Measurements from ENCODE around the gene C10orf90. TPM values are rescaled to one million over a fixed set of nuclear protein-coding genes. Genes with fewer than 3 reads are reported as not detected.

Gene C10orf90
- total and polyA plus RNA-seq, 4 donors = 1.7 to 3.4 (median 3.2) TPM

DNA sequence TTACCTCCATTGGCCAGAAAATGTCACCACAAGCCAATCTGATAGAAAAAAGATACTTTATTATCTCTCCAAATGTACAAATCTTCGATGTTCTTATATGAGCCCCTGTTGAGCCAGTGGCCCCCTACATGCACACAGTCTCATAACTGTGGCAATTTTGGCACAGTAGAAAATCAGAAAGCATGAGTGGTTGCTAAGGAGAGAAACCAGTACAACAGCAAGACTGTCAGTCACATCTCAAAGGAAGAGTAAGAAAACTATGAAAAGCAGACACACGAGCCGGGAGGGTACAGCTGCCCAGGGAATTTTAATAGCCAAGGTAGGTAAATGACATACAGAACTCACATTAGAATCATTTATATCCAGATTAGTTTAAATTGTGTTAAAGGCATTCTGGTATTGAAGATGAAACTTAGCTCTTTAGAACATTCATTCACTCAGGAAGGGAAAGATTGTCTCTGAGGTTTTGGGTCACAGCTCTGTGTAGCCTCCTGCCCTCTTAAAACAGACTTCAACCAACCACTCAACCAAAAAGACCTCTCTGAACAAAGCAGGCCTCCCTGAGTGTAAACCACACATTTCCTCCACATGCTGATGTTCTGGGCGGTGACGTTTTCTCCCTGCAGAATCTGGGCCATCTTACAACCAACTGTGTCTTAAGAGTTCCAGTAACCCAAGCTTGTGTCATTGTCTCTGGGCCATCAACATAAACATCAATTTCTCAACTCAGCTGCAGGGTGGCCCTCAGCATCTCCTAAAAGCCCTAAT is 201.4 kb downstream of the C10orf90 start:
- Histone ChIP-seq H3K27ac (ENCODE audit: low read depth, low read length) (no peak overlapping the region), H3K4me1 (ENCODE audit: control insufficient read depth, insufficient read depth, low read length) (no peaks in the 10 kb centered on the region), H3K4me3 (ENCODE audit: low read depth, low read length) (no peak overlapping the region), H3K36me3 (ENCODE audit: control insufficient read depth, insufficient read depth, low read length) (no peaks in the 10 kb centered on the region), H3K9me3 (ENCODE audit: control insufficient read depth, insufficient read depth, low read length) (no peaks in the 10 kb centered on the region), H3K27me3 (ENCODE audit: control insufficient read depth, insufficient read depth, low read length) (no peaks in the 10 kb centered on the region)
- DNase-seq (ENCODE audit: low read depth in 4 of 6, low spot score in 6 of 6) = no peak
- 63% methylated on average over 2 of the region's 5 CpGs for WGBS (ENCODE audit: insufficient coverage)

DNA sequence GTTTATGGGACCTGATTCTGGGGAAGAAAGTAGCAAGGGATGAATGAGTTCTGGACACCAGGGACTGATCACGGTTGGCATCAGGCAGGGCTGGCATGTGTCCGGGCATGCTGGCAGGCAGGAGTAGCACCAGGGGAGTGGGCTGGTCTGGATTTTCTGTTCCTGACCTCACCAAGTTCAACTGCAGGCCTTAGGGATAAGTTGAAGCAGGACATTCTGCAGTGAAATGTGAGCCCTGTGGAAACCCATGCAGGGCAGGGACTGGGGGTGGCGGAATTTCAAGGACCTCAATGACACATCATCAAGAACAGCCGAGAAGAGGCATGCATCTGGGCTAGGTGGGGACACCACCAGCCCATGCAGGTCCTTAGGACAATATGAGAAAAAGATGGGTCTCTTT is 202.0 kb downstream of the C10orf90 start:
- Histone ChIP-seq H3K27ac (ENCODE audit: low read depth, low read length) (no peak overlapping the region), H3K36me3 (ENCODE audit: control insufficient read depth, insufficient read depth, low read length) (no peaks in the 10 kb centered on the region), H3K4me3 (ENCODE audit: low read depth, low read length) (no peak overlapping the region), H3K4me1 (ENCODE audit: control insufficient read depth, insufficient read depth, low read length) (no peaks in the 10 kb centered on the region), H3K9me3 (ENCODE audit: control insufficient read depth, insufficient read depth, low read length) (no peaks in the 10 kb centered on the region), H3K27me3 (ENCODE audit: control insufficient read depth, insufficient read depth, low read length) (no peaks in the 10 kb centered on the region)
- no peak for DNase-seq (ENCODE audit: low read depth in 4 of 6, low spot score in 6 of 6)
- 91% methylated on average over 3 of the region's 4 CpGs for WGBS (ENCODE audit: insufficient coverage)

DNA sequence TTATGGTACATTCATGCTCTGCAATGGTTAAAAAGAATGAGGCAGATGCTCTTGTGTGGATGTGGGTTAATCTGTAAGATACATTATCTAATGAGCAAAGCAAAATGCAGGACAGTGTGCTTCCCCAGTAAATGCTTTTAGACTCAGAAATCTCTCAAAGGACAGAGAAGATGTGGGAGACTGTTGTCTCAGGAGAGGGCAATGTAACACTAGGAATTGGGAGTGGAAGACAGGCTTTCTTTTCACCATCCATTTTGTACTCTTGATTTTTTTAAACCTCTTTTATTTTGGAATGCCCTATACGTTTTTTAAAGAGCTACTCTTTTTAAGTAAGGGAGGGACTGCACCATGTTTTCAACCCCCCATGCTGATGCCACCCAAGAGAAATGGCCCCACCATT is 204.7 kb downstream of the C10orf90 start:
- DNase-seq (ENCODE audit: low read depth in 4 of 6, low spot score in 6 of 6) = peak in 2 of 6 donors; percentile 49 to 72
- Histone ChIP-seq H3K27ac (ENCODE audit: low read depth, low read length) (no peak overlapping the region), H3K36me3 (ENCODE audit: control insufficient read depth, insufficient read depth, low read length) (no peaks in the 10 kb centered on the region), H3K27me3 (ENCODE audit: control insufficient read depth, insufficient read depth, low read length) (no peaks in the 10 kb centered on the region), H3K9me3 (ENCODE audit: control insufficient read depth, insufficient read depth, low read length) (no peaks in the 10 kb centered on the region), H3K4me1 (ENCODE audit: control insufficient read depth, insufficient read depth, low read length) (no peaks in the 10 kb centered on the region), H3K4me3 (ENCODE audit: low read depth, low read length) (no peak overlapping the region)
- WGBS (ENCODE audit: insufficient coverage) = no CpG with 5 or more reads among the region's 1 CpG

DNA sequence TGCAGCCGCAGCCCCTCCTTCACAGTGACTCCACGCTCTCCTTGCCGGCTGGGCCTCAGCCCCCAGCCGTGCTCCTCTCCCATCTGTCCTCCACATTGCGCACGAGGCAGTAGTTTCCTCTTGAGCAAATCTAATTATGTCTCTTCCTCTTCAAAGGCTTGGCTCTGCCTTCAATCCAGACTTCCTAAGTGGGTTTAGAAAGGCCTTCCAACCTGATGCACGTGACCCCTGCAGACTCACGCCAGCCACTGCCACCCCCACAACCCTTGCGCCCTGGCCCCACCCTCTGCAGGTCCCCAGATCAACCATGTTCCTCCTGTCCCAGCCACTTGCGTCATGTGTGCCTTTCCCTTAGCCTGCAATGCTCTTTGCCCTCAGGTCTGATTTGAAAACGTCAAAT is 207.2 kb downstream of the C10orf90 start:
- no peak for DNase-seq (ENCODE audit: low read depth in 4 of 6, low spot score in 6 of 6)
- no peak overlapping the region for H3K27ac ChIP-seq (ENCODE audit: low read depth, low read length)
- no peaks in the 10 kb centered on the region for H3K27me3 ChIP-seq (ENCODE audit: control insufficient read depth, insufficient read depth, low read length)
- WGBS (ENCODE audit: insufficient coverage) = 78% methylated on average over 11 of the region's 11 CpGs
- no peak overlapping the region for H3K4me3 ChIP-seq (ENCODE audit: low read depth, low read length)
- H3K4me1 ChIP-seq (ENCODE audit: control insufficient read depth, insufficient read depth, low read length) = no peaks in the 10 kb centered on the region
- no peaks in the 10 kb centered on the region for H3K36me3 ChIP-seq (ENCODE audit: control insufficient read depth, insufficient read depth, low read length)
- H3K9me3 ChIP-seq (ENCODE audit: control insufficient read depth, insufficient read depth, low read length) = no peaks in the 10 kb centered on the region

DNA sequence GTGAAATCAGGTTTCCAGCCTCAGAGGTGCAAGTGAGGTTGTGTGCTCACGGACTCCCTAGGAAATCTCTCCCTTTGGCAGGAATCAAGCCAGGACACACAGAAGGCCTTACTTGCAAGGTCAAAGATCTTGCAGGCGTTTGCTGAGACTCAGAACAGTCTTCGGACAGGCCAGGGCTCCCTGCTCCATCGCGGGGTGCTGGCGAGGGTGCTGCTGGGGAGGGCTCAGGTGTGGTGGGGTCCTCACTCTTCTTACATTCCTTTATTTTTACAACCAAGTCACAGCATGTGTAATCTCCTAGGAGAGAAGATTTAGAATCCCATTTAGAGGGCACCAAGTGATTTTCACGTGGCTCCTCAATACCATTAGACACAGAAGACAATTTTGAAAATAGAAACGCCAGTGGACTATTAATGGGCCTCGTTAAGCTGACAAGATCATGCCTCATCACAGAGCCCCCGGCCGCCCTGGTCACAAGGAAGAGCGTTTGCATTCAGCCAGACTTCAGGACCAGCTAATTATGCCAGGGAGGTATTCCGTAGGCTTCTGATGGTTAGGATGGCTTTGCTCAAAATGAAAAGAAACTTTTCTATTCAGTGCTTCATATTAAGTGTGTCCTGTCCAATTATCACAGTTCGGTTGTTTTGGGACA is 209.1 kb downstream of the C10orf90 start:
- no peaks in the 10 kb centered on the region for H3K4me1 ChIP-seq (ENCODE audit: control insufficient read depth, insufficient read depth, low read length)
- H3K4me3 ChIP-seq (ENCODE audit: low read depth, low read length) = no peak overlapping the region
- peak in 1 of 6 donors; percentile 65 for DNase-seq (ENCODE audit: low read depth in 4 of 6, low spot score in 6 of 6)
- H3K36me3 ChIP-seq (ENCODE audit: control insufficient read depth, insufficient read depth, low read length) = no peaks in the 10 kb centered on the region
- H3K9me3 ChIP-seq (ENCODE audit: control insufficient read depth, insufficient read depth, low read length) = no peaks in the 10 kb centered on the region
- no peaks in the 10 kb centered on the region for H3K27me3 ChIP-seq (ENCODE audit: control insufficient read depth, insufficient read depth, low read length)
- WGBS (ENCODE audit: insufficient coverage) = 69% methylated on average over 5 of the region's 14 CpGs
- H3K27ac ChIP-seq (ENCODE audit: low read depth, low read length) = no peak overlapping the region

DNA sequence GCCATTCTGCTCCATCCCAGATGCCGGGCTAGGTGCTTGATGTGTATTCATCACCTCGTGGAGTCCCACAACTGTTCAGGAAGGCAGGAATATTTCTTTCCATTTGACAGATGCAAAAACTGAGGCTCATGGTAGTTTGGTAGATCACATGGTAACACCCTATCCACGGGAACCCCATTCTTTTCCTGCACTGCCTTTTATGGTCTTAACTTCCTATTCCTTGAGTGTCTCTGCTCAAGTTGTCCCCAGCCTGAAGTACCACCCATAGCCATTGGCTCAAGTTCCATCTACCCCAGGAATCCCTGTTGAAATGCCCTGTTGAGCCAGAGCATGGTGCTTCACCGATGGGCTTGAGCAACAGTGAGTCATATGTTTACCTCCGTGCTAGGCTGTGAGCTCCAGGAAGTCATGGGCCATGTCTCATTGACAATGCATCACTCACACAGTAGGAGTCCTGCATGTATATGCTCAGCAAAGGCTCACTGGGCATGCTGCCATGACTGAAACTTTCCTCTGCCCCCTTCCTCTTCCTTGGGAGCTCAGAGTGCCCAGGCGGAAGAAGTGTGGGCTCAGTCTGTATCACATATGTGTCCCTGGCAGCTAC is 210.5 kb downstream of the C10orf90 start:
- H3K27ac ChIP-seq (ENCODE audit: low read depth, low read length) = no peak overlapping the region
- no peaks in the 10 kb centered on the region for H3K9me3 ChIP-seq (ENCODE audit: control insufficient read depth, insufficient read depth, low read length)
- 91% methylated on average over 6 of the region's 6 CpGs for WGBS (ENCODE audit: insufficient coverage)
- no peaks in the 10 kb centered on the region for H3K4me1 ChIP-seq (ENCODE audit: control insufficient read depth, insufficient read depth, low read length)
- H3K4me3 ChIP-seq (ENCODE audit: low read depth, low read length) = no peak overlapping the region
- no peaks in the 10 kb centered on the region for H3K36me3 ChIP-seq (ENCODE audit: control insufficient read depth, insufficient read depth, low read length)
- DNase-seq (ENCODE audit: low read depth in 4 of 6, low spot score in 6 of 6) = no peak
- no peaks in the 10 kb centered on the region for H3K27me3 ChIP-seq (ENCODE audit: control insufficient read depth, insufficient read depth, low read length)

DNA sequence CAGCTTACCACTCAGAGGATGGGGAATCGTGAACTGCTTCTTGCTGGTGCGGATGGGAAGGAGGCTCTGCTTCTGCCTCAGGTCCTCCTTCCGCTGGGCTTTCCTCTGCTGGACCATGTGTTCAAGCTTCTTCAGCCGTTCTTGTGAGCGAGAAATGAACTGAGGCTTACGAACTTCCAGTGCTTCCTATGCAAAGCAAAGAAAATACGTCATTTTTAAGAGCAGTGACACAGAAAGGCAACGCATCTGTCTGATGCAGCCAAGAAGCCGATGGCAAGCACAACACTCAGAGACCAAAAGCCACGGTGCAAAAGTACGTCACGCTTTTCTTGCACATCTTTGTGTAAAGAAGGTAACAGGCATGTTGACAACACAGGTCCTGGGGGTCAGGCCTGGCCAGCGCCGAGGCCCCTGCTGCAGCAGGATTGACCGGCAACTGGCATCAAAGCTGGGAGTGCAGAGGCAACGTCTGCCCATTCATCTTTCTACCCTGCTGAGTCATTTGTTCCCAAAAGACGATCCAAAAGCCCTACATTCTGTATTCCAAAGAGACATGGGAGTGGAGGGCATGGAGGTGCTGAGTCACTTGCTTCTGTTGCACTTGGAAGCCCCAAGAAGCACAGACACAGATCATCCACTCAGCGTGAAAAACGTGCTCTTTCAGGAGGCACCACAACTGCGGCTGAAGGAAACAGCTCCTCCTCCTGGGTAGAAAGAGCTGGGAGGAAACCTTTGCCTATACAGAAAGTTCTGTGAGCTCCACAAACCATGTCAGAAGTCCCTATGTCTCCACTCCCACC is 211.3 kb downstream of the C10orf90 start:
- Histone ChIP-seq H3K27ac (ENCODE audit: low read depth, low read length) (no peak overlapping the region), H3K36me3 (ENCODE audit: control insufficient read depth, insufficient read depth, low read length) (no peaks in the 10 kb centered on the region), H3K4me1 (ENCODE audit: control insufficient read depth, insufficient read depth, low read length) (no peaks in the 10 kb centered on the region), H3K27me3 (ENCODE audit: control insufficient read depth, insufficient read depth, low read length) (no peaks in the 10 kb centered on the region), H3K9me3 (ENCODE audit: control insufficient read depth, insufficient read depth, low read length) (no peaks in the 10 kb centered on the region), H3K4me3 (ENCODE audit: low read depth, low read length) (no peak overlapping the region)
- 71% methylated on average over 13 of the region's 20 CpGs for WGBS (ENCODE audit: insufficient coverage)
- peak in 1 of 6 donors; percentile 34 for DNase-seq (ENCODE audit: low read depth in 4 of 6, low spot score in 6 of 6)

DNA sequence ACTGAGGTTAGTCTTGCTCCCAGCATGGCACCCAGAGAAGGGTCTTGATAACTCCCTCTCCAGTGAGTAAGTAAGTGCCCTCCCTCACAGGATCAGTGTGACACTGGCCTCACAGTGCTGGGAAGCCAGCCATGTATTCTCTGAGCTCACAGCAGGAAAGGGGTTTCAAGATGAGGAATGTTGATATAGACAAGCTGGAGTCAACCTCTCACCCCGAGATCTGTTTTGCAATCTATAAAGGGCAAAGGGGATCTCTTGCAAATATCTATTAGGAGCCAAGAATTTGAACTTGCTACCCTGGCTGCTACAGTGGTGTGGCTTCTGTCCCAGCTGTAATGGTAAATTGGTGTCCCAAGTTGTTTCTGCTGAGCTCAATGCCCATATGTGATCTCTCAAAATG is 212.0 kb downstream of the C10orf90 start:
- H3K36me3 ChIP-seq (ENCODE audit: control insufficient read depth, insufficient read depth, low read length) = no peaks in the 10 kb centered on the region
- H3K9me3 ChIP-seq (ENCODE audit: control insufficient read depth, insufficient read depth, low read length) = no peaks in the 10 kb centered on the region
- peak in 1 of 6 donors; percentile 56 for DNase-seq (ENCODE audit: low read depth in 4 of 6, low spot score in 6 of 6)
- no peak overlapping the region for H3K27ac ChIP-seq (ENCODE audit: low read depth, low read length)
- 82% methylated on average over 1 of the region's 1 CpG for WGBS (ENCODE audit: insufficient coverage)
- no peaks in the 10 kb centered on the region for H3K27me3 ChIP-seq (ENCODE audit: control insufficient read depth, insufficient read depth, low read length)
- no peaks in the 10 kb centered on the region for H3K4me1 ChIP-seq (ENCODE audit: control insufficient read depth, insufficient read depth, low read length)
- no peak overlapping the region for H3K4me3 ChIP-seq (ENCODE audit: low read depth, low read length)

DNA sequence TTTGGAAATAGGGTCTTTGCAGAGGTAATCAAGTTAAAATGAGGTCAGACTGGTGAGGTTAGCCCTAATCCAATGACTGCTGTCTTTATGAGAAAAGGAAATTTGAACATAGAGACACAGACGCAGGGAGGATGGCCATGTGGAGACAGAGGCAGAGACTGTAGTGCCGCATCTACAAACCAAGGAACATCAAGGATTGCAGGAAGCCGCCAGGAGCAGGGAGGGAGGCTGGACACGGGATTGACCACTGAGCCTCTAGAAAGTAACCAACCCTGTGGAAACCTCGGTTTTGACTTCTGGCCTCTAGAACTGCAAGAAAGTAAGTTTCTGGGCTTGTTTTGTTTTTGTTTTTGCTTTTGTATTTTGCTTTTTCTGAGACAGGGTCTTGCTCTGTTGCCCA is 213.9 kb downstream of the C10orf90 start:
- no peak overlapping the region for H3K4me3 ChIP-seq (ENCODE audit: low read depth, low read length)

More for the DNA sequence above, 213.9 kb downstream of the C10orf90 start:
- DNase-seq (ENCODE audit: low read depth in 4 of 6, low spot score in 6 of 6) = no peak
- no peaks in the 10 kb centered on the region for H3K27me3 ChIP-seq (ENCODE audit: control insufficient read depth, insufficient read depth, low read length)
- no peaks in the 10 kb centered on the region for H3K4me1 ChIP-seq (ENCODE audit: control insufficient read depth, insufficient read depth, low read length)
- WGBS (ENCODE audit: insufficient coverage) = 94% methylated on average over 5 of the region's 5 CpGs
- no peak overlapping the region for H3K27ac ChIP-seq (ENCODE audit: low read depth, low read length)
- no peaks in the 10 kb centered on the region for H3K9me3 ChIP-seq (ENCODE audit: control insufficient read depth, insufficient read depth, low read length)
- H3K36me3 ChIP-seq (ENCODE audit: control insufficient read depth, insufficient read depth, low read length) = no peaks in the 10 kb centered on the region
